Measurements from ENCODE around the gene HECA. TPM values are rescaled to one million over a fixed set of nuclear protein-coding genes. Genes with fewer than 3 reads are reported as not detected.
A peak's percentile ranks its signal among the peaks of the same experiment; 100 is the strongest.
"Not testable (repeated sequence)": the region's sequence is repeated elsewhere in the genome, so short reads cannot be mapped to it uniquely, and the experiment has no call there.

HECA gene
- total and polyA plus RNA-seq, 11 donors: 16.5 to 67.0 (median 47.9) TPM

- DNase-seq (no peak), ATAC-seq (no peak)
- no peak for TF ChIP-seq POLR2A (IDR thresholded peaks at IDR 0.05)
- no peak for TF ChIP-seq CTCF (IDR thresholded peaks at IDR 0.05)
- Histone ChIP-seq H3K36me3 (no peaks in the 10 kb centered on the region), H3K27ac (peak overlapping the region in 1 of 12 donors; percentile 12), H3K9me3 (no peaks in the 10 kb centered on the region), H3K4me1 (peaks cover 15 to 91% (median 69%) of the 10 kb centered on the region in 12 donors), H3K4me3 (no peak overlapping the region), H3K27me3 (no peaks in the 10 kb centered on the region)
- intact Hi-C loops (cut with DNase I): no loop called here
These were observed 19.0 kb downstream of the HECA start for GRCh38 chr6:139153855-139154254.

- Histone ChIP-seq H3K4me1 (peaks cover 4 to 91% (median 66%) of the 10 kb centered on the region in 12 donors), H3K27ac (no peak overlapping the region), H3K36me3 (no peaks in the 10 kb centered on the region), H3K27me3 (no peaks in the 10 kb centered on the region), H3K4me3 (no peak overlapping the region), H3K9me3 (no peaks in the 10 kb centered on the region)
- intact Hi-C loops (cut with DNase I): no loop called here
- WGBS, 4 donors: 92 to 95% (median 93%) methylated on average over 9 of the region's 9 CpGs
- TF ChIP-seq CTCF (IDR thresholded peaks at IDR 0.05): no peak
- no peak for TF ChIP-seq POLR2A (IDR thresholded peaks at IDR 0.05)
- no peak for DNase-seq
- ATAC-seq: no peak
These were observed 20.1 kb downstream of the HECA start for GRCh38 chr6:139154881-139155547.

GRCh38 chr6:139156102-139156501, 21.2 kb downstream of the HECA start:
- peak in 1 of 5 donors; percentile 34 for DNase-seq
- H3K27me3 ChIP-seq: no peaks in the 10 kb centered on the region
- no peaks in the 10 kb centered on the region for H3K36me3 ChIP-seq
- intact Hi-C loops (cut with DNase I): no loop called here
- WGBS, 4 donors: 58 to 76% (median 59%) methylated on average over 5 of the region's 5 CpGs
- ATAC-seq: peak in 3 of 4 donors; percentile 47 to 51 (median 51)
- no peak overlapping the region for H3K4me3 ChIP-seq
- no peaks in the 10 kb centered on the region for H3K9me3 ChIP-seq
- H3K4me1 ChIP-seq: peaks cover 9 to 91% (median 68%) of the 10 kb centered on the region in 12 donors
- TF ChIP-seq CTCF (IDR thresholded peaks at IDR 0.05) (no peak), POLR2A (IDR thresholded peaks at IDR 0.05) (no peak)
- peak overlapping the region in 3 of 12 donors; percentile 18 to 38 (median 37) for H3K27ac ChIP-seq

- ATAC-seq (no peak), DNase-seq (no peak)
- Histone ChIP-seq H3K27me3 (no peaks in the 10 kb centered on the region), H3K9me3 (no peaks in the 10 kb centered on the region), H3K27ac (peak overlapping the region in 4 of 12 donors; percentile 18 to 50 (median 38)), H3K4me1 (peaks cover 9 to 91% (median 67%) of the 10 kb centered on the region in 12 donors), H3K36me3 (no peaks in the 10 kb centered on the region), H3K4me3 (peak overlapping the region in 1 of 12 donors; percentile 3)
- 72 to 89% (median 87%) methylated on average over 4 of the region's 4 CpGs for WGBS, 4 donors
- no peak for TF ChIP-seq POLR2A (IDR thresholded peaks at IDR 0.05)
- TF ChIP-seq CTCF (IDR thresholded peaks at IDR 0.05): no peak
- intact Hi-C loops (cut with DNase I): no loop called here
These were observed 21.7 kb downstream of the HECA start for GRCh38 chr6:139156551-139156950.

GRCh38 chr6:139157086-139157485, 22.2 kb downstream of the HECA start:
- DNase-seq; intact Hi-C loops (cut with DNase I); H3K9me3 ChIP-seq; H3K27me3 ChIP-seq; H3K36me3 ChIP-seq: not testable (repeated sequence)
- Histone ChIP-seq H3K4me3 (peak overlapping the region in 1 of 12 donors; percentile 3), H3K27ac (peak overlapping the region in 5 of 12 donors; percentile 7 to 50 (median 37)), H3K4me1 (peaks cover 9 to 91% (median 65%) of the 10 kb centered on the region in 12 donors)
- ATAC-seq: peak; percentile 28 to 50 (median 35)
- 42 to 52% (median 50%) methylated on average over 5 of the region's 5 CpGs for WGBS, 4 donors
